Naive B cell (primary cell): ENCODE results near the gene TJP2. TPM values are rescaled to one million over a fixed set of nuclear protein-coding genes. Genes with fewer than 3 reads are reported as not detected.

Experiments used
- ATAC-seq, 2 donors: fragments of 150-1000 bp; cut with Tn5 transposase; 2 replicates each; pipeline ENCODE4 v1.10.0; 2021; ENCODE audit warnings: low read depth in 2 of 2, mild to moderate bottlenecking in 2 of 2, moderate library complexity in 2 of 2
- DNase-seq: peaks from one replicate; pipeline ENCODE4 v3.0.0; 2022
- H3K27ac Mint-ChIP-seq, 6 donors: one replicate each; pipeline ENCODE4 v1.8.0; 2020 to 2022; ENCODE audit warnings: mild to moderate bottlenecking in 6 of 6, mixed read lengths in 6 of 6, moderate library complexity in 5 of 6, inconsistent platforms in 2 of 6
- H3K27me3 Mint-ChIP-seq, 3 donors: one replicate each; pipeline ENCODE4 v1.8.0; 2021 to 2022; ENCODE audit warnings: mixed read lengths in 3 of 3, mild to moderate bottlenecking in 1 of 3
- H3K36me3 Mint-ChIP-seq, 2 donors: one replicate each; pipeline ENCODE4 v1.8.0; 2020 to 2022; ENCODE audit warnings: mixed read lengths in 2 of 2, inconsistent platforms in 1 of 2, mild to moderate bottlenecking in 1 of 2
- H3K4me1 Mint-ChIP-seq, 3 donors: one replicate each; pipeline ENCODE4 v1.8.0; 2020 to 2022; ENCODE audit warnings: mixed read lengths in 3 of 3, inconsistent platforms in 1 of 3, mild to moderate bottlenecking in 1 of 3, moderate library complexity in 1 of 3
- H3K4me3 Mint-ChIP-seq, 8 donors: one replicate each; pipeline ENCODE4 v1.8.0; 2020 to 2022; ENCODE audit warnings: mild to moderate bottlenecking in 8 of 8, mixed read lengths in 8 of 8, moderate library complexity in 8 of 8, inconsistent platforms in 2 of 8
- H3K9me3 Mint-ChIP-seq, 7 donors: one replicate each; pipeline ENCODE4 v1.8.0; 2020 to 2022; ENCODE audit warnings: mixed read lengths in 7 of 7, mild to moderate bottlenecking in 5 of 7, inconsistent platforms in 2 of 7, moderate library complexity in 1 of 7
- polyA plus RNA-seq, 6 donors: library from polyadenylated mRNA; unstranded; fragments of 300-500 nt; fragmentation: Illumina TruSeq; gene quantifications; one replicate each; pipeline ENCODE4 v1.2.3, GENCODE V29; 2021; ENCODE audit warnings: low read depth in 6 of 6

TJP2 gene
- polyA plus RNA-seq, 6 donors from 2014 or later = 0.35 to 1.5 (median 0.52) TPM; not detected in 1

- no peak for DNase-seq
- H3K4me3 Mint-ChIP-seq = no peak overlapping the region
- H3K9me3 Mint-ChIP-seq = no peaks in the 10 kb centered on the region
- H3K36me3 Mint-ChIP-seq = no peaks in the 10 kb centered on the region
- H3K4me1 Mint-ChIP-seq = peaks cover 19 to 35% (median 33%) of the 10 kb centered on the region in 3 donors
- no peak for ATAC-seq
- H3K27ac Mint-ChIP-seq = no peak overlapping the region
- peaks cover 28 to 42% (median 40%) of the 10 kb centered on the region in 3 donors for H3K27me3 Mint-ChIP-seq
Observed at GRCh38 chr9:69171517-69171916, 2.6 kb upstream of the TJP2 start.

- peaks cover 19 to 35% (median 33%) of the 10 kb centered on the region in 3 donors for H3K4me1 Mint-ChIP-seq
- H3K4me3 Mint-ChIP-seq = peak overlapping the region; percentile 76 to 88 (median 82)
- H3K27ac Mint-ChIP-seq = no peak overlapping the region
- H3K27me3 Mint-ChIP-seq = peaks cover 32 to 42% (median 40%) of the 10 kb centered on the region in 3 donors
- no peak for DNase-seq
- no peak for ATAC-seq
- H3K9me3 Mint-ChIP-seq = no peaks in the 10 kb centered on the region
- H3K36me3 Mint-ChIP-seq = no peaks in the 10 kb centered on the region
Observed at GRCh38 chr9:69172895-69173294, 1.2 kb upstream of the TJP2 start.

- DNase-seq (no peak), ATAC-seq (no peak)
- Mint-ChIP-seq H3K27me3 (peaks cover 32 to 42% (median 40%) of the 10 kb centered on the region in 3 donors), H3K36me3 (no peaks in the 10 kb centered on the region), H3K4me3 (peak overlapping the region; percentile 78 to 88 (median 82)), H3K9me3 (no peaks in the 10 kb centered on the region), H3K4me1 (peaks cover 15 to 30% (median 29%) of the 10 kb centered on the region in 3 donors), H3K27ac (peak overlapping the region in 2 of 6 donors; percentile 18 to 40)
Observed at GRCh38 chr9:69173497-69173890, 583 bp upstream of the TJP2 start.

- peaks cover 32 to 42% (median 40%) of the 10 kb centered on the region in 3 donors for H3K27me3 Mint-ChIP-seq
Observed at GRCh38 chr9:69174616-69175463, 763 bp downstream of the TJP2 start.

GRCh38 chr9:69175486-69175885 lies 1.4 kb downstream of the TJP2 start:
- ATAC-seq (peak; percentile 26 to 28), DNase-seq (no peak)
- H3K4me3 Mint-ChIP-seq = peak overlapping the region in 6 of 8 donors; percentile 69 to 88 (median 84)
- H3K27me3 Mint-ChIP-seq = peaks cover 29 to 42% (median 39%) of the 10 kb centered on the region in 3 donors
- H3K9me3 Mint-ChIP-seq = no peaks in the 10 kb centered on the region
- H3K36me3 Mint-ChIP-seq = no peaks in the 10 kb centered on the region
- no peak overlapping the region for H3K27ac Mint-ChIP-seq
- H3K4me1 Mint-ChIP-seq = peaks cover 11 to 22% (median 20%) of the 10 kb centered on the region in 3 donors

More at GRCh38 chr9:69174616-69175463, 763 bp downstream of the TJP2 start:
- no peaks in the 10 kb centered on the region for H3K36me3 Mint-ChIP-seq
- DNase-seq (no peak), ATAC-seq (peak; percentile 60 to 70)
- H3K9me3 Mint-ChIP-seq = no peaks in the 10 kb centered on the region
- peak overlapping the region in 3 of 6 donors; percentile 30 to 75 (median 42) for H3K27ac Mint-ChIP-seq
- H3K4me3 Mint-ChIP-seq = peak overlapping the region; percentile 69 to 88 (median 87)
- H3K4me1 Mint-ChIP-seq = peaks cover 11 to 22% (median 20%) of the 10 kb centered on the region in 3 donors

GRCh38 chr9:69176471-69177171 lies 2.5 kb downstream of the TJP2 start:
- ATAC-seq (no peak), DNase-seq (no peak)
- Mint-ChIP-seq H3K4me3 (peak overlapping the region in 2 of 8 donors; percentile 10 to 88), H3K4me1 (peaks cover 11 to 23% (median 20%) of the 10 kb centered on the region in 3 donors), H3K27ac (no peak overlapping the region), H3K36me3 (no peaks in the 10 kb centered on the region), H3K9me3 (no peaks in the 10 kb centered on the region), H3K27me3 (peaks cover 25 to 31% (median 27%) of the 10 kb centered on the region in 3 donors)

GRCh38 chr9:69178583-69179011 lies 4.5 kb downstream of the TJP2 start:
- Mint-ChIP-seq H3K36me3 (no peaks in the 10 kb centered on the region), H3K27me3 (peaks cover 16 to 22% (median 21%) of the 10 kb centered on the region in 3 donors), H3K4me1 (peaks cover 11 to 27% (median 15%) of the 10 kb centered on the region in 3 donors), H3K27ac (no peak overlapping the region), H3K9me3 (no peaks in the 10 kb centered on the region), H3K4me3 (no peak overlapping the region)
- DNase-seq (no peak), ATAC-seq (no peak)

GRCh38 chr9:69179037-69179436 lies 5.0 kb downstream of the TJP2 start:
- no peak overlapping the region for H3K27ac Mint-ChIP-seq

GRCh38 chr9:69180200-69180599 lies 6.1 kb downstream of the TJP2 start:
- ATAC-seq (no peak), DNase-seq (no peak)
- Mint-ChIP-seq H3K27me3 (peaks cover 5 to 10% (median 8%) of the 10 kb centered on the region in 3 donors), H3K4me3 (no peak overlapping the region), H3K36me3 (no peaks in the 10 kb centered on the region), H3K27ac (no peak overlapping the region), H3K9me3 (no peaks in the 10 kb centered on the region), H3K4me1 (peaks cover 2 to 16% (median 5%) of the 10 kb centered on the region in 3 donors)

More at GRCh38 chr9:69179037-69179436, 5.0 kb downstream of the TJP2 start:
- DNase-seq = no peak
- no peaks in the 10 kb centered on the region for H3K9me3 Mint-ChIP-seq
- peaks cover 11 to 27% (median 15%) of the 10 kb centered on the region in 3 donors for H3K4me1 Mint-ChIP-seq
- peaks cover 15 to 22% (median 20%) of the 10 kb centered on the region in 3 donors for H3K27me3 Mint-ChIP-seq
- H3K4me3 Mint-ChIP-seq = no peak overlapping the region
- H3K36me3 Mint-ChIP-seq = no peaks in the 10 kb centered on the region
- ATAC-seq = no peak

- ATAC-seq (no peak), DNase-seq (no peak)
- Mint-ChIP-seq H3K27me3 (peaks cover 3 to 7% (median 4%) of the 10 kb centered on the region in 3 donors), H3K36me3 (no peaks in the 10 kb centered on the region), H3K27ac (no peak overlapping the region), H3K4me3 (no peak overlapping the region), H3K4me1 (peaks cover 0 to 12% (median 0%) of the 10 kb centered on the region in 3 donors), H3K9me3 (no peaks in the 10 kb centered on the region)
Observed at GRCh38 chr9:69180670-69181069, 6.6 kb downstream of the TJP2 start.

- ATAC-seq (no peak), DNase-seq (no peak)
- no peak overlapping the region for H3K27ac Mint-ChIP-seq
- peaks cover 0 to 3% (median 0%) of the 10 kb centered on the region in 3 donors for H3K27me3 Mint-ChIP-seq
- peaks cover 0 to 5% (median 0%) of the 10 kb centered on the region in 3 donors for H3K4me1 Mint-ChIP-seq
- no peaks in the 10 kb centered on the region for H3K9me3 Mint-ChIP-seq
- H3K4me3 Mint-ChIP-seq = no peak overlapping the region
- H3K36me3 Mint-ChIP-seq = no peaks in the 10 kb centered on the region
Observed at GRCh38 chr9:69181908-69182353, 7.9 kb downstream of the TJP2 start.

- Mint-ChIP-seq H3K4me1 (peaks cover 0 to 5% (median 0%) of the 10 kb centered on the region in 3 donors), H3K9me3 (no peaks in the 10 kb centered on the region), H3K36me3 (no peaks in the 10 kb centered on the region), H3K27me3 (no peaks in the 10 kb centered on the region), H3K4me3 (no peak overlapping the region), H3K27ac (no peak overlapping the region)
- ATAC-seq = no peak
- DNase-seq = no peak
Observed at GRCh38 chr9:69184266-69184665, 10.2 kb downstream of the TJP2 start.

- no peak for DNase-seq
- H3K27me3 Mint-ChIP-seq = peaks cover 0 to 9% (median 0%) of the 10 kb centered on the region in 3 donors
Observed at GRCh38 chr9:69186841-69187611, 12.9 kb downstream of the TJP2 start.

More at GRCh38 chr9:69186841-69187611, 12.9 kb downstream of the TJP2 start:
- Mint-ChIP-seq H3K4me1 (peaks cover 0 to 5% (median 0%) of the 10 kb centered on the region in 3 donors), H3K4me3 (no peak overlapping the region), H3K36me3 (no peaks in the 10 kb centered on the region), H3K27ac (no peak overlapping the region), H3K9me3 (no peaks in the 10 kb centered on the region)
- no peak for ATAC-seq
